ENCODE results near the gene AKAP9.

- TF ChIP-seq CTCF (IDR thresholded peaks at IDR 0.05) (no peak), POLR2A (IDR thresholded peaks at IDR 0.05) (no peak)
Observed at GRCh38 chr7:91957232-91957631, 16.6 kb downstream of the AKAP9 start.
